GM21381 (cell line): ENCODE measurements around the gene SNX1.

Experiments used
- ATAC-seq: cut with Tn5 transposase; IDR thresholded peaks from one replicate; pipeline ENCODE4 v1.9.1; 2021; ENCODE audit warnings: mild to moderate bottlenecking, moderate library complexity; ENCODE audit not compliant: unreplicated experiment

SNX1 gene

GRCh38 chr15:64144192-64144564, 48.4 kb downstream of the SNX1 start:
- no peak for ATAC-seq

- ATAC-seq = peak; percentile 67
Observed at GRCh38 chr15:64144565-64145281, 48.9 kb downstream of the SNX1 start.

- no peak for ATAC-seq
Observed at GRCh38 chr15:64146041-64146440, 50.3 kb downstream of the SNX1 start.

GRCh38 chr15:64146520-64146884, 50.7 kb downstream of the SNX1 start:
- ATAC-seq = no peak

GRCh38 chr15:64146885-64147681, 51.3 kb downstream of the SNX1 start:
- no peak for ATAC-seq

GRCh38 chr15:64148168-64148567, 52.4 kb downstream of the SNX1 start:
- no peak for ATAC-seq

GRCh38 chr15:64148581-64148980, 52.8 kb downstream of the SNX1 start:
- ATAC-seq = no peak

GRCh38 chr15:64149424-64149823, 53.6 kb downstream of the SNX1 start:
- ATAC-seq = no peak

- ATAC-seq = no peak
Observed at GRCh38 chr15:64149893-64150578, 54.3 kb downstream of the SNX1 start.

- no peak for ATAC-seq
Observed at GRCh38 chr15:64151727-64152506, 56.1 kb downstream of the SNX1 start, which contains the start of gene SNX22. TSS of gene SNX22 (plus strand) at chr15:64151731. CDS start at chr15:64151776, 45 bp downstream.

- ATAC-seq = peak; percentile 14
Observed at GRCh38 chr15:64152507-64153387, 57.0 kb downstream of the SNX1 start.

- peak; percentile 57 for ATAC-seq
Observed at GRCh38 chr15:64153480-64154367, 57.9 kb downstream of the SNX1 start.

GRCh38 chr15:64155802-64156651, 60.2 kb downstream of the SNX1 start:
- ATAC-seq = no peak

- no peak for ATAC-seq
Observed at GRCh38 chr15:64156652-64157331, 61.0 kb downstream of the SNX1 start.

- no peak for ATAC-seq
Observed at GRCh38 chr15:64157599-64158125, 61.9 kb downstream of the SNX1 start.

GRCh38 chr15:64158363-64159134, 62.8 kb downstream of the SNX1 start:
- ATAC-seq = no peak
